SH-SY5Y (cell line): ENCODE results near the gene FANCD2OS.

Experiments used
- GATA2 ChIP-seq: IDR thresholded peaks from 2 replicates; pipeline ENCODE4 v1.6.1; 2011; ENCODE audit warnings: mild to moderate bottlenecking, low read depth, low read length
- GATA3 ChIP-seq: IDR thresholded peaks from 2 replicates; pipeline ENCODE4 v1.6.1; 2011; ENCODE audit warnings: low read depth, mild to moderate bottlenecking, low read length, moderate library complexity

GRCh38 chr3:10137178-10137577 lies 29.1 kb upstream of the FANCD2OS start:
- no peak for TF ChIP-seq GATA2
- TF ChIP-seq GATA3: no peak
